Sigmoid colon (tissue), 4 donors: Measurements from ENCODE around the gene PTPRZ1.

ENCODE experiments used
- CTCF ChIP-seq, 4 experiments: fragments of 450-650 bp in 3 of 4; fragments of 200-600 bp in 1 of 4; IDR thresholded peaks; one replicate each; pipeline ENCODE4 v1.5.1; 2016 to 2019; ENCODE audit warnings: antibody characterized with exemption in 4 of 4, mild to moderate bottlenecking in 3 of 4, moderate library complexity in 2 of 4
- EP300 ChIP-seq, 4 donors: sonication (generic); formaldehyde crosslinking; IDR thresholded peaks; one replicate each; pipeline ENCODE4 v1.6.1; 2017; ENCODE audit warnings: antibody characterized with exemption in 4 of 4
- POLR2A ChIP-seq, 2 donors: fragments of 450-650 bp; IDR thresholded peaks; one replicate each; pipeline ENCODE4 v1.6.1; 2016; ENCODE audit warnings: antibody characterized with exemption in 2 of 2, mild to moderate bottlenecking in 2 of 2, moderate library complexity in 2 of 2
- POLR2AphosphoS5 ChIP-seq, 4 donors: sonication (generic); formaldehyde crosslinking; IDR thresholded peaks; one replicate each; pipeline ENCODE4 v1.6.1; 2017; ENCODE audit warnings: antibody characterized with exemption in 4 of 4

- TF ChIP-seq POLR2AphosphoS5 (IDR thresholded peaks at IDR 0.05) (no peak), CTCF (IDR thresholded peaks at IDR 0.05) (no peak), POLR2A (IDR thresholded peaks at IDR 0.05) (no peak), EP300 (IDR thresholded peaks at IDR 0.05) (no peak)
These were observed 200.7 kb downstream of the PTPRZ1 start for GRCh38 chr7:122073635-122074034.
